Fibroblast of villous mesenchyme (primary cell): Measurements from ENCODE around the gene IL1RAP. TPM values are rescaled to one million over a fixed set of nuclear protein-coding genes. Genes with fewer than 3 reads are reported as not detected.
"Not testable (repeated sequence)": the region's sequence is repeated elsewhere in the genome, so short reads cannot be mapped to it uniquely, and the experiment has no call there.

Experiments used
- DNase-seq: peaks from one replicate; pipeline ENCODE4 v3.0.0-alpha.2; 2010; ENCODE audit warnings: low read depth
- H3K4me3 ChIP-seq: 2 replicates; pipeline ENCODE4 v1.5.1; 2011; ENCODE audit warnings: low read depth, mild to moderate bottlenecking, low read length
- CTCF ChIP-seq: IDR thresholded peaks from 2 replicates; pipeline ENCODE4 v1.5.1; 2012; ENCODE audit warnings: low read depth, mild to moderate bottlenecking, low read length; ENCODE audit not compliant: insufficient read depth
- total RNA-seq: library from RNA; depleted of rRNA; stranded (reverse); fragments of >200 nt; gene quantifications from 2 replicates; pipeline ENCODE4 v1.2.3, GENCODE V29; 2012

Gene IL1RAP, protein sequence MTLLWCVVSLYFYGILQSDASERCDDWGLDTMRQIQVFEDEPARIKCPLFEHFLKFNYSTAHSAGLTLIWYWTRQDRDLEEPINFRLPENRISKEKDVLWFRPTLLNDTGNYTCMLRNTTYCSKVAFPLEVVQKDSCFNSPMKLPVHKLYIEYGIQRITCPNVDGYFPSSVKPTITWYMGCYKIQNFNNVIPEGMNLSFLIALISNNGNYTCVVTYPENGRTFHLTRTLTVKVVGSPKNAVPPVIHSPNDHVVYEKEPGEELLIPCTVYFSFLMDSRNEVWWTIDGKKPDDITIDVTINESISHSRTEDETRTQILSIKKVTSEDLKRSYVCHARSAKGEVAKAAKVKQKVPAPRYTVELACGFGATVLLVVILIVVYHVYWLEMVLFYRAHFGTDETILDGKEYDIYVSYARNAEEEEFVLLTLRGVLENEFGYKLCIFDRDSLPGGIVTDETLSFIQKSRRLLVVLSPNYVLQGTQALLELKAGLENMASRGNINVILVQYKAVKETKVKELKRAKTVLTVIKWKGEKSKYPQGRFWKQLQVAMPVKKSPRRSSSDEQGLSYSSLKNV
- total RNA-seq: 13.2 and 28.1 TPM in 2 replicates

- TF ChIP-seq CTCF: peak; percentile 47
- H3K4me3 ChIP-seq: peak within 1 kb of the TSS; percentile 97
- peak; percentile 94 for DNase-seq
These were observed at the start of gene IL1RAP for GRCh38 chr3:190513409-190514370. Gene IL1RAP (plus strand): TSS chr3:190514085. CDS start chr3:190564290, 50,205 bp downstream.

DNA sequence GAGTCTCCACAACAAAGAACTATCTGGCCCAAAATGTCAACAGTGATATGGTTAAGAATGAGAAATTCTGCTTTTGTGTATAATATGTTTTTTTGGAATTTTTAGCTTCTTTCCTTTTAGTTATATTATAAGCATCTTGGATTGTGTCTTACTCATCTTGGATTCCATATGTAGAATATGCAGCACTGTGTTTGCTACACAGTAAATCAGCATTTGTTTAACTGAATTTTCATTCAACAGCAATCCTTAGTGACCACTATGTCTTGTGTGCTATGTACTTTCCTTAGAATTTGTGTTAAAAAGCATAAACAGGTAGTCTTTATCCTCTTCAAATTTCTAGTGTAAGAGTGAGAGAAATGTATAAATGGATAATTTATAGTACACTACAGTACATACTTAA lies 46.0 kb upstream of the IL1RAP start:
- TF ChIP-seq CTCF: no peak

DNA sequence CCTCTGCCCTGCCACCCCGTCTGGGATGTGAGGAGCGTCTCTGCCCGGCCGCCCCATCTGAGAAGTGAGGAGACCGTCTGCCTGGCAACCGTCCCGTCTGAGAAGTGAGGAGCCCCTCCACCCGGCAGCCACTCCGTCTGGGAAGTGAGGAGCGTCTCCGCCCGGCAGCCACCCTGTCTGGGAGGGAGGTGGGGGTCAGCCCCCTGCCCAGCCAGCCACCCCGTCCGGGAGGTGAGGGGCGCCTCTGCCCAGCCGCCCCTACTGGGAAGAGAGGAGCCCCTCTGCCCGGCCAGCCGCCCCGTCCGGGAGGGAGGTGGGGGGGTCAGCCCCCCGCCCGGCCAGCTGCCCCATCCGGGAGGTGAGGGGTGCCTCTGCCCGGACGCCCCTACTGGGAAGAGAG lies 40.6 kb upstream of the IL1RAP start:
- H3K4me3 ChIP-seq, DNase-seq: not testable (repeated sequence)

More for the DNA sequence above, 46.0 kb upstream of the IL1RAP start:
- H3K4me3 ChIP-seq: no peak overlapping the region
- DNase-seq: no peak

DNA sequence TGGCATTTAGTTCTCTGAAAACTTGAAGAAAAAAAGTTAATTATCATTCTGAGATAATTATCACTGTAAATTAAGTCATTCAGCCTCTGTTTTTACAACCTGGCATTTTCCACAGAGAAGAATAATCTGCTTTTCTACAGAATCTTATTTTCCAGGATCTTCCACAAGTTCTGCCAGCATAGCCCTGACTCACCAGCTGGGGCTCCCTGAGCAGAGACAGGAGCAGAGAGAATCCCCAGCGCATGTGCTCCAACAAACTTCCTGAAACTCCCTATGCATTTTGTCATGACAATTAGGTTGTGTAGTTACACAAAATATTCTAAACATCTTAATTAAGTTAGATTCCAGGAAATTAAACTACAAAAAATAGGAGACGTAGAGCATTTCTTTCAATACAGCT lies 32.1 kb upstream of the IL1RAP start:
- no peak for DNase-seq
- no peak for TF ChIP-seq CTCF
- no peak overlapping the region for H3K4me3 ChIP-seq

DNA sequence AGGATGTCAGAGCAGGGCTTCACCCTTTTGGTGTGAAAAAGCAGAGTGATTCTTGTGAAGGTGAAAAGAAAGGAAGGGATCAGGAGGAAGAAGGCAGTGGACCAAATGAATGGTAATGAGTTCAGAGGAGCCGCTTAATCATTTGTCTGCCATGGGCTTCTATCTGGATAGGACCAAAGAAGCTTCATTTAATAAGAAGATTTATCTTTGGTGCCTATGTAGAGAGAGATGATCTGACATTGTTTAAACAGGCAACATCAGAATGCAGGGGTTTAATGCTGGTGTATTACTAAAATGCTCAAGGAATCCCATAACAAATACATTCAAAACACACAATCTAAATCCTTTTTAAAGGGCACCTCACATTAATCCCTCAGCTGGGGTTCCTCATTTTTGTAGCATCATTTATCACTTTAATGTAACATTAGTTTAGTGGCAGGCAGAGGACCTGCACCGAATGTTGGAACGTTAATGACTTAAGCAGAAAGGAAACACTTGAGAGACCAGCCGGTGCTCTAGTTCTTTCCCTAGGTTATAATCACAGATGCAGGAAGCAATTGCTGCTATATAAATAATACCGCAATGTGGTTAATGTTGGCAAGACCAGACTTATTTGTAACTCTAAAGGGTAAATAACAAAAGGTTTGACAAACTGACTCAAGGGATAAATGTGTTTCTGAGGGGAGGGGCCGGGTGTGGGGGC lies 27.9 kb upstream of the IL1RAP start:
- TF ChIP-seq CTCF: no peak
- peak; percentile 17 for DNase-seq
- no peak overlapping the region for H3K4me3 ChIP-seq

DNA sequence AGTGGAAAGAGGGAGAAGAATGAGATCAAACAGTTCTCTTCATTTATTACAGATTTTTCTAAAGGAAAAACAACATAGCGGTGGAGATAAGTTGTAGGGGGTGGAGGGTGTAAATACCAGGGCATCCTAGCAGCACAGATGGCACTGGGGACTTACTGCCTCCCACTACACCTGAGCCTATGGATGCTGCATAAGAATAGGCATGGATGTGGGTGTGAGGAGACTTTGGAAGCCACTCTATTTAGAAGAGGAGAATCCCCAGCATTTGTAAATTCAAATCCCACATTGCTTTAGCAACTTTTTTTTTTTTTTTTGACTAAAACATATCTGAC lies 27.4 kb upstream of the IL1RAP start:
- no peak for TF ChIP-seq CTCF
- DNase-seq: no peak
- no peak overlapping the region for H3K4me3 ChIP-seq
